NCI-H748 (cell line): ENCODE data around the gene SRPX.

Source experiments
- DNase-seq: peaks from one replicate; lab custom pipeline; 2025; ENCODE audit not compliant: unreplicated experiment; lab: John Stamatoyannopoulos, UW

SRPX gene

GRCh38 chrX:38142610-38143009, 78.1 kb downstream of the SRPX start:
- DNase-seq: no peak

- no peak for DNase-seq
These were observed 81.8 kb downstream of the SRPX start for GRCh38 chrX:38138900-38139299.

- no peak for DNase-seq
These were observed 82.3 kb downstream of the SRPX start for GRCh38 chrX:38138157-38138891.

- no peak for DNase-seq
These were observed 91.3 kb downstream of the SRPX start for GRCh38 chrX:38129366-38129765.

GRCh38 chrX:38127961-38128360, 92.7 kb downstream of the SRPX start:
- no peak for DNase-seq

- no peak for DNase-seq
These were observed 94.5 kb downstream of the SRPX start for GRCh38 chrX:38126179-38126578.

GRCh38 chrX:38124000-38124399, 96.7 kb downstream of the SRPX start:
- DNase-seq: no peak

GRCh38 chrX:38117485-38117884, 103.2 kb downstream of the SRPX start:
- DNase-seq: peak; percentile 26

- DNase-seq: no peak
These were observed 104.0 kb downstream of the SRPX start for GRCh38 chrX:38116706-38117105.

GRCh38 chrX:38112566-38112965, 108.1 kb downstream of the SRPX start:
- DNase-seq: peak; percentile 2

- DNase-seq: no peak
These were observed 109.5 kb downstream of the SRPX start for GRCh38 chrX:38111196-38111595.

- no peak for DNase-seq
These were observed 110.4 kb downstream of the SRPX start for GRCh38 chrX:38110231-38110630.

GRCh38 chrX:38109042-38109898, 111.4 kb downstream of the SRPX start:
- no peak for DNase-seq

GRCh38 chrX:38108364-38108763, 112.3 kb downstream of the SRPX start:
- no peak for DNase-seq

- DNase-seq: no peak
These were observed 113.5 kb downstream of the SRPX start for GRCh38 chrX:38106991-38107655.

- DNase-seq: no peak
These were observed 115.4 kb downstream of the SRPX start for GRCh38 chrX:38105216-38105725.

GRCh38 chrX:38103857-38104812, 116.5 kb downstream of the SRPX start:
- no peak for DNase-seq

- no peak for DNase-seq
These were observed 117.8 kb downstream of the SRPX start for GRCh38 chrX:38102875-38103274.

- DNase-seq: no peak
These were observed 118.4 kb downstream of the SRPX start for GRCh38 chrX:38102240-38102639.

- DNase-seq: no peak
These were observed 121.0 kb downstream of the SRPX start for GRCh38 chrX:38099688-38100087.
